Heart left ventricle (tissue), 16 donors: ENCODE results near the gene PATE1. TPM values are rescaled to one million over a fixed set of nuclear protein-coding genes. Genes with fewer than 3 reads are reported as not detected.

ENCODE experiments used
- ATAC-seq, 4 donors: fragments of 200-7000 bp; cut with Tn5 transposase; one replicate each; pipeline ENCODE4 v1.9.1; 2020 to 2022; ENCODE audit warnings: moderate library complexity in 4 of 4, mild to moderate bottlenecking in 3 of 4, moderate number of reproducible peaks in 1 of 4
- DNase-seq, 5 donors: peaks; one replicate each; pipeline ENCODE4 v3.0.0-alpha.2; 2020
- H3K27ac ChIP-seq, 12 donors: fragments of 200-600 bp; sonication (generic) in 4 of 12; one replicate each; pipeline versions ENCODE4 v1.5.0 to v1.8.0; 2016 to 2022; ENCODE audit warnings: mild to moderate bottlenecking in 2 of 12
- H3K27me3 ChIP-seq, 9 donors: fragments of 200-600 bp; sonication (generic) in 2 of 9; one replicate each; pipeline versions ENCODE4 v1.5.1 to v1.8.0; 2016 to 2022; ENCODE audit warnings: mild to moderate bottlenecking in 3 of 9
- H3K36me3 ChIP-seq, 9 donors: fragments of 200-600 bp; sonication (generic) in 2 of 9; one replicate each; pipeline versions ENCODE4 v1.5.0 to v1.8.0; 2018 to 2022; ENCODE audit warnings: mild to moderate bottlenecking in 2 of 9
- H3K4me1 ChIP-seq, 12 donors: fragments of 200-600 bp; sonication (generic) in 4 of 12; one replicate each; pipeline versions ENCODE4 v1.5.0 to v1.8.0; 2016 to 2022; ENCODE audit warnings: mild to moderate bottlenecking in 3 of 12
- H3K4me3 ChIP-seq, 12 donors: fragments of 200-600 bp; sonication (generic) in 4 of 12; one replicate each; pipeline versions ENCODE4 v1.5.0 to v1.8.0; 2017 to 2022; ENCODE audit warnings: mild to moderate bottlenecking in 9 of 12, moderate library complexity in 4 of 12
- H3K9me3 ChIP-seq, 12 donors: fragments of 200-600 bp; sonication (generic) in 4 of 12; one replicate each; pipeline versions ENCODE4 v1.5.0 to v1.8.0; 2016 to 2022; ENCODE audit warnings: mild to moderate bottlenecking in 1 of 12
- POLR2A ChIP-seq, 2 donors: fragments of 450-650 bp; IDR thresholded peaks; one replicate each; pipeline ENCODE4 v1.6.1; 2017; ENCODE audit warnings: antibody characterized with exemption in 2 of 2, mild to moderate bottlenecking in 2 of 2, moderate library complexity in 2 of 2
- WGBS, 4 donors: extraction: QIAGEN DNeasy Blood & Tissue Kit in 2 of 4; methylation state at CpG; one replicate each; pipeline versions ENCODE4 v1.1.5 to v1.1.7; 2013 to 2018; 5-methylcytosine and 5-hydroxymethylcytosine counted together
- intact Hi-C, 10 donors: fragments of 100-400 bp; cut with DNase I; formaldehyde crosslinking; loops; one replicate each; pipeline versions ENCODE4 v1.11.1 to v1.14.2; 2022
- polyA plus RNA-seq, 2 donors: library from polyadenylated mRNA; stranded (reverse); fragments of 200-250 nt; gene quantifications; one replicate each; pipeline ENCODE4 v1.2.3, GENCODE V29; 2013
- total RNA-seq, 9 donors: library from RNA; depleted of rRNA in 2 of 9; stranded (reverse); fragments of >200 nt in 2 of 9; fragmentation: NEBNext Ultra II Directional in 3 of 9; extraction: Animal tissue kit (Norgen Biotek cat#: 25700) in 3 of 9; gene quantifications; one replicate each; pipeline versions ENCODE4 v1.1.0 to v1.2.4, GENCODE V29; 2016 to 2023
- TF ChIP-seq, protein P1 (sequence below), 12 donors: fragments of 200-600 bp; sonication (generic) in 4 of 12; IDR thresholded peaks; one replicate each; pipeline versions ENCODE4 v1.5.0 to v1.8.0; 2018 to 2022; ENCODE audit warnings: antibody characterized with exemption in 12 of 12, mild to moderate bottlenecking in 5 of 12
- donor health status: ischemic (EF 13 %, LVEDD 7.1; RV severe dilation, severe dysfunction).
- donor health status: healthy with polysubstance abuse.
- donor health status: DM: no; HTN: yes; CAD: no.
- donor health status: DM: no; HTN: no; CAD: no.
- donor health status: ischemic (EF 25% LVEDD 6.9; RV normal size, moderate dysfunction).
- donor health status: ischemic (EF 25% LVEDD 5.7; RV mildly dilated, moderate dysfunction).
- donor health status: healthy.
- donor health status: DM: yes; HTN: yes; CAD: no.
- donor health status: ischemic (EF 35%, LVEDD 5.7; RV mildly dilated, moderate dysfunction).
- donor health status: nonischemic (EF 11% LVEDD 7.7; RV severe dilation, severe dysfunction).
- donor health status: DM: yes; HTN: yes; CAD: no.
- donor health status: PGD.
- donor health status: ischemic (EF 29% LVEDD 5.4; RV normal size, mild dysfunction).
- donor health status: nonischemic (EF 23%, LVEDD 6.1; RV moderate dilation, normal function).

PATE1 gene
- total and polyA plus RNA-seq, 11 donors = not detected

DNA sequence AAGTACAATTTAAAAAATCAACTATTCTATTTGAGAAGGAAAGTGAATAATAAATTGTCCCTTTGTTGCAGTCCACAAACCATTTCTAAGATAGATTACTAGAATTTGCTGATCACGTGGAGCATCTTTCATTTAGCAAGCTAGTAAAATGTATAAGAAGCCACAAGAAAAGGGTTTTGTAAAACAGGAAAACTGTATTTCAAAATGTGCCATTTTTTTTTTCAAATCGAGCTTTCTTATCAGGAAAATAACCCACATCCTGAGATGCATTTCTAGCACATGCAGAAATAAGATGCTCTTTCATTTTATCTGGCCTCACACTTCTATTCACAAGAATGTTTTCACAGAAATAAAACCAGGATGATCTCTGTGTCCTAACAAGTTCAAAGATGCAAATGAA is 38.6 kb downstream of the PATE1 start:
- WGBS, 4 donors = 45 to 53% (median 47%) methylated on average over 2 of the region's 2 CpGs
- Histone ChIP-seq H3K27ac (no peak overlapping the region), H3K9me3 (no peaks in the 10 kb centered on the region), H3K4me1 (no peaks in the 10 kb centered on the region), H3K36me3 (no peaks in the 10 kb centered on the region), H3K4me3 (no peak overlapping the region), H3K27me3 (no peaks in the 10 kb centered on the region)
- intact Hi-C loops = no loop called here
- DNase-seq (no peak), ATAC-seq (no peak)
- TF ChIP-seq, protein P1, sequence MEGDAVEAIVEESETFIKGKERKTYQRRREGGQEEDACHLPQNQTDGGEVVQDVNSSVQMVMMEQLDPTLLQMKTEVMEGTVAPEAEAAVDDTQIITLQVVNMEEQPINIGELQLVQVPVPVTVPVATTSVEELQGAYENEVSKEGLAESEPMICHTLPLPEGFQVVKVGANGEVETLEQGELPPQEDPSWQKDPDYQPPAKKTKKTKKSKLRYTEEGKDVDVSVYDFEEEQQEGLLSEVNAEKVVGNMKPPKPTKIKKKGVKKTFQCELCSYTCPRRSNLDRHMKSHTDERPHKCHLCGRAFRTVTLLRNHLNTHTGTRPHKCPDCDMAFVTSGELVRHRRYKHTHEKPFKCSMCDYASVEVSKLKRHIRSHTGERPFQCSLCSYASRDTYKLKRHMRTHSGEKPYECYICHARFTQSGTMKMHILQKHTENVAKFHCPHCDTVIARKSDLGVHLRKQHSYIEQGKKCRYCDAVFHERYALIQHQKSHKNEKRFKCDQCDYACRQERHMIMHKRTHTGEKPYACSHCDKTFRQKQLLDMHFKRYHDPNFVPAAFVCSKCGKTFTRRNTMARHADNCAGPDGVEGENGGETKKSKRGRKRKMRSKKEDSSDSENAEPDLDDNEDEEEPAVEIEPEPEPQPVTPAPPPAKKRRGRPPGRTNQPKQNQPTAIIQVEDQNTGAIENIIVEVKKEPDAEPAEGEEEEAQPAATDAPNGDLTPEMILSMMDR (IDR thresholded peaks at IDR 0.05) = no peak
- TF ChIP-seq POLR2A (IDR thresholded peaks at IDR 0.05) = no peak

DNA sequence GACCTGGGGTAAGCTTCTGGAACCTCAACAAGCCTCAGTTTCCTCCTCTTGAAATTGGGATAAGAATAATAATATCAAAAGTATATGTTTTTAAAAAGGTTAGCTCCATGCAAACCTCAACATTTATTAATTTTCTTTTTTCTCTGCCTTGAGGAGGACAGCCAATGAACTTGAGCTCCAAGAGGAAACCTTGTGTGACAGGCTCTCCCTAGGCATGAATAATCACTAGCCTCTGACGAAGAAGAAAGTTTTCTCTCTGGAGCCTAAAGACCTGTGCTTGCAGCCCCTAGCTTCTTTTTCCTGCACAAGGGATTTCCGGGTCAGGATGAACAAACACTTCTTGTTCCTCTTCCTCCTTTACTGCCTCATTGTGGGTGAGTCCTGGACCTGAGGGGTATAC is 41.7 kb downstream of the PATE1 start, which contains the start of gene PATE3:
Gene PATE3 (plus strand): TSS at position 301 of the 400 bp plus-strand sequence. CDS start 25 bp downstream, at position 326.
- Histone ChIP-seq H3K9me3 (peaks cover 0 to 4% (median 0%) of the 10 kb centered on the region in 12 donors), H3K4me1 (no peaks in the 10 kb centered on the region), H3K27ac (no peak within 1 kb of the TSS), H3K4me3 (no peak within 1 kb of the TSS), H3K27me3 (no peaks in the 10 kb centered on the region), H3K36me3 (no peaks in the 10 kb centered on the region)
- TF ChIP-seq, protein P1 (IDR thresholded peaks at IDR 0.05) = no peak
- no peak for TF ChIP-seq POLR2A (IDR thresholded peaks at IDR 0.05)
- 38 to 61% (median 56%) methylated on average over 2 of the region's 2 CpGs for WGBS, 4 donors
- intact Hi-C loops = no loop called here
- no peak for ATAC-seq
- no peak for DNase-seq

DNA sequence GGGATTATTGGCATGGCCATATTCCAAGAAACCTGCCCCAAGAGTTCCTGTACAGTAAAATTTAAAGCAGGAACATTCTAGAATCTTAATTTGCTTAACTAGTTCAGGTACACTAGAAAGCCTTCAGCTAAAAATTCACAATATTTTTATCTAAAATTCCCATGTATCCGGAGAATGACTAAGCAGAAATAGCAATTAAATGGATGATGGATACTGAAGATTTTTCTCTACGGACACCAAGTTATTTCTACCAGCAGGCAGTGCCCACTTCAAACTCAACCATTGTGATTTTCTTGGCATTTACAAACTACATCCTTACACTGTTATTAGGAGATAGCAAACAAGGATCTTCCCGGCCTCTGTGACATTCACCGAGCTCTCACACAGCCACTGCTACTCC is 44.7 kb downstream of the PATE1 start:
- no peak overlapping the region for H3K27ac ChIP-seq

DNA sequence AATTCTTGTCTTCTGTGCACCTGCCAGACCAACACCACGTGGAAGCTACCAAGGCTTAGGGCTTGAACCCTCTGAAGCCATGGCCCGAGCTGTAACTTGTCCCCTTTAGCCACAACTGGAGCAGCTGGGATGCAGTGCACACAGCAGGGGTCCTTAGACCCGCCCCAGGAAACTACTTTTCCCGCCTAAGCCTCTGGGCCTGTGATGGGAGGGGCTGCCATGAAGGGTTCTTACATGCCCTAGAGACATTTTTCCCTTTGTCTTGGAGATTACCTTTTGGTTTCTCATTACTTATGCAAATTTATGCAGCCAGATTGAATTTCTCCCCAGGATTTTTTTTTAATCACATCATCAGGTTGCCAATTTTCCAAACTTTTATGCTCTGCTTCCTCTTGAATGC is 51.6 kb downstream of the PATE1 start:
- Histone ChIP-seq H3K27ac (no peak overlapping the region), H3K36me3 (no peaks in the 10 kb centered on the region), H3K9me3 (peaks cover 0 to 74% (median 27%) of the 10 kb centered on the region in 12 donors), H3K27me3 (no peaks in the 10 kb centered on the region), H3K4me1 (no peaks in the 10 kb centered on the region), H3K4me3 (no peak overlapping the region)
- no peak for DNase-seq
- TF ChIP-seq POLR2A (IDR thresholded peaks at IDR 0.05) = no peak
- TF ChIP-seq, protein P1 (IDR thresholded peaks at IDR 0.05) = no peak
- no peak for ATAC-seq
- intact Hi-C loops = no loop called here
- 33 to 47% (median 34%) methylated on average over 4 of the region's 4 CpGs for WGBS, 4 donors

More for the DNA sequence above, 44.7 kb downstream of the PATE1 start:
- no peak for DNase-seq
- H3K27me3 ChIP-seq = no peaks in the 10 kb centered on the region
- no peaks in the 10 kb centered on the region for H3K4me1 ChIP-seq
- no peak for TF ChIP-seq POLR2A (IDR thresholded peaks at IDR 0.05)
- TF ChIP-seq, protein P1 (IDR thresholded peaks at IDR 0.05) = no peak
- H3K9me3 ChIP-seq = peaks cover 0 to 30% (median 8%) of the 10 kb centered on the region in 12 donors
- no peak overlapping the region for H3K4me3 ChIP-seq
- 91 to 95% (median 93%) methylated on average over 4 of the region's 4 CpGs for WGBS, 4 donors
- intact Hi-C loops = no loop called here
- no peaks in the 10 kb centered on the region for H3K36me3 ChIP-seq
- no peak for ATAC-seq

Other genes with a start within 250 kb of the PATE1 start
- 10 to 100 TPM; 47.7 to 72.4 (median 53.8) TPM for gene EI24, start 176.8 kb upstream of the PATE1 start, total RNA-seq
- 100 to 1,000 TPM in 1 of 2 donors, 10 to 100 TPM in 1; 20.6 to 125 TPM for gene EI24, start 176.8 kb upstream of the PATE1 start, polyA plus RNA-seq
- gene STT3A, start 153.4 kb upstream of the PATE1 start, total RNA-seq = 10 to 100 TPM; 47.6 to 98.6 (median 59.1) TPM
- 10 to 100 TPM; 21.5 to 72.7 TPM for gene STT3A, start 153.4 kb upstream of the PATE1 start, polyA plus RNA-seq
- gene CHEK1, start 121.1 kb upstream of the PATE1 start, total RNA-seq = 1 to 10 TPM in 5 of 9 donors, under 1 TPM in 4; 0.63 to 6.2 (median 1.2) TPM
- 1 to 10 TPM in 1 of 2 donors, under 1 TPM in 1; 0.50 to 1.5 TPM for gene CHEK1, start 121.1 kb upstream of the PATE1 start, polyA plus RNA-seq
- not detected for gene ACRV1, start 65.4 kb upstream of the PATE1 start, total RNA-seq
- not detected for gene ACRV1, start 65.4 kb upstream of the PATE1 start, polyA plus RNA-seq
- not detected for gene PATE2, start 32.5 kb downstream of the PATE1 start, total RNA-seq
- gene PATE2, start 32.5 kb downstream of the PATE1 start, polyA plus RNA-seq = not detected
- not detected for gene PATE3, start 41.8 kb downstream of the PATE1 start, total RNA-seq
- gene PATE3, start 41.8 kb downstream of the PATE1 start, polyA plus RNA-seq = not detected
- gene PATE4, start 87.0 kb downstream of the PATE1 start, total RNA-seq = not detected
- gene PATE4, start 87.0 kb downstream of the PATE1 start, polyA plus RNA-seq = not detected
- 1 to 10 TPM; 3.4 to 6.9 (median 4.5) TPM for gene HYLS1, start 141.4 kb downstream of the PATE1 start, total RNA-seq
- gene HYLS1, start 141.4 kb downstream of the PATE1 start, polyA plus RNA-seq = 1 to 10 TPM; 3.0 to 3.5 TPM
- gene PUS3, start 156.9 kb downstream of the PATE1 start, total RNA-seq = 1 to 10 TPM; 5.4 to 9.4 (median 8.3) TPM
- gene PUS3, start 156.9 kb downstream of the PATE1 start, polyA plus RNA-seq = 10 to 100 TPM in 1 of 2 donors, 1 to 10 TPM in 1; 6.6 to 11.0 TPM
- not detected for gene DDX25, start 158.2 kb downstream of the PATE1 start, total RNA-seq
- gene DDX25, start 158.2 kb downstream of the PATE1 start, polyA plus RNA-seq = not detected
- under 1 TPM in 1 of 9 donors, not detected in 8; 0.21 TPM for gene VSIG10L2, start 199.8 kb downstream of the PATE1 start, total RNA-seq
- gene VSIG10L2, start 199.8 kb downstream of the PATE1 start, polyA plus RNA-seq = under 1 TPM; 0.04 to 0.12 TPM